GM10847 (cell line): ENCODE measurements around the gene UGT2A3.

Experiments used
- POLR2A ChIP-seq: IDR thresholded peaks from 2 replicates; pipeline ENCODE4 v1.6.1; 2011; ENCODE audit not compliant: insufficient read length; ENCODE audit errors: extremely low read depth

UGT2A3 gene

GRCh38 chr4:68951078-68951805, at the start of gene UGT2A3:
Gene UGT2A3 (minus strand): TSS chr4:68951804. CDS start chr4:68951760, 44 bp downstream.
- TF ChIP-seq POLR2A, result no peak

- TF ChIP-seq POLR2A, result no peak
Measured at GRCh38 chr4:68997040-68997439, 45.4 kb upstream of the UGT2A3 start.

- no peak for TF ChIP-seq POLR2A
Measured at GRCh38 chr4:68995292-68995691, 43.7 kb upstream of the UGT2A3 start.

GRCh38 chr4:68987007-68987406, 35.4 kb upstream of the UGT2A3 start:
- no peak for TF ChIP-seq POLR2A

GRCh38 chr4:68985442-68985841, 33.8 kb upstream of the UGT2A3 start:
- no peak for TF ChIP-seq POLR2A

- TF ChIP-seq POLR2A, result no peak
Measured at GRCh38 chr4:68984947-68985346, 33.3 kb upstream of the UGT2A3 start.

- TF ChIP-seq POLR2A, result no peak
Measured at GRCh38 chr4:68963374-68963773, 11.8 kb upstream of the UGT2A3 start.

- TF ChIP-seq POLR2A, result no peak
Measured at GRCh38 chr4:68962868-68963267, 11.3 kb upstream of the UGT2A3 start.

- TF ChIP-seq POLR2A, result no peak
Measured at GRCh38 chr4:68960294-68961163, 8.9 kb upstream of the UGT2A3 start.

GRCh38 chr4:68954126-68954525, 2.5 kb upstream of the UGT2A3 start:
- TF ChIP-seq POLR2A, result no peak

- no peak for TF ChIP-seq POLR2A
Measured at GRCh38 chr4:68953056-68953596, 1.5 kb upstream of the UGT2A3 start.

GRCh38 chr4:68951806-68952585, 392 bp upstream of the UGT2A3 start:
- TF ChIP-seq POLR2A, result no peak

- no peak for TF ChIP-seq POLR2A
Measured at GRCh38 chr4:68950033-68950432, 1.6 kb downstream of the UGT2A3 start.

GRCh38 chr4:68948985-68949384, 2.6 kb downstream of the UGT2A3 start:
- TF ChIP-seq POLR2A, result no peak

GRCh38 chr4:68948044-68948743, 3.4 kb downstream of the UGT2A3 start:
- no peak for TF ChIP-seq POLR2A
